ENCODE data around the gene ERH. TPM values are rescaled to one million over a fixed set of nuclear protein-coding genes. Genes with fewer than 3 reads are reported as not detected.

The ERH gene
- total RNA-seq, 2 experiments from 2014 or later: 435 to 498 TPM

GRCh38 chr14:69375722-69376121, 22.4 kb downstream of the ERH start:
- H3K4me3 ChIP-seq (ENCODE audit: low read depth, low read length, poor library complexity, severe bottlenecking): no peak overlapping the region
- no peak overlapping the region for H2AFZ ChIP-seq (ENCODE audit: low read length)
- intact Hi-C loops (cut with micrococcal nuclease; ENCODE audit: unreplicated experiment): no loop called here
- H3K4me2 ChIP-seq (ENCODE audit: low read length): no peak overlapping the region
- H3K36me3 ChIP-seq (ENCODE audit: insufficient read depth, low read length): peaks cover 73% of the 10 kb centered on the region
- POLR2A ChIA-PET: interaction anchor here (1.0 to 1.9 kb wide), 2 partner anchors 11 to 22 kb away, joined by 4 to 5 read pairs; partner anchors contain the start of genes ERH and SLC39A9
- TF ChIP-seq CTCF (conservative IDR thresholded peaks at IDR 0.05; ENCODE audit: low read length) (no peak), EZH2phosphoT487 (IDR thresholded peaks at IDR 0.05; ENCODE audit: borderline replicate concordance, low read depth, low read length) (no peak)
- H3K9me3 ChIP-seq (ENCODE audit: low read length): peaks cover 11% of the 10 kb centered on the region; the same call in 1 of the 2 replicates
- peaks cover 6% of the 10 kb centered on the region; the same call in 1 of the 2 replicates for H3K79me2 ChIP-seq (ENCODE audit: insufficient read depth, low read depth, low read length)
- H3K27ac ChIP-seq (ENCODE audit: low read depth, low read length, poor library complexity, severe bottlenecking): no peak overlapping the region
- H4K20me1 ChIP-seq (ENCODE audit: insufficient read depth, low read length): no peaks in the 10 kb centered on the region
- no peaks in the 10 kb centered on the region for H3K9me2 ChIP-seq (ENCODE audit: insufficient read depth, low read length)
- no TSS peak for BruUV-seq (replicated peaks)
- DNase-seq (ENCODE audit: low spot score): no peak
- CTCF ChIA-PET (ENCODE audit: unreplicated experiment): interaction anchor here (0.6 kb wide), 1 partner anchor 467 kb away, joined by 5 read pairs; no protein-coding TSS in a partner anchor
- H3K4me1 ChIP-seq (ENCODE audit: insufficient read depth, low read length, poor library complexity, severe bottlenecking): no peaks in the 10 kb centered on the region

GRCh38 chr14:69375182-69375581, 22.9 kb downstream of the ERH start:
- ChIA-PET POLR2A (interaction anchor here (1.9 kb wide), 1 partner anchor 23 kb away, joined by 5 read pairs; the partner anchor contains the start of genes ERH and SLC39A9), CTCF (ENCODE audit: unreplicated experiment) (interaction anchor here (0.6 kb wide), 1 partner anchor 467 kb away, joined by 5 read pairs; no protein-coding TSS in a partner anchor)
- no TSS peak for BruUV-seq (replicated peaks)
- intact Hi-C loops (cut with micrococcal nuclease; ENCODE audit: unreplicated experiment): no loop called here
- TF ChIP-seq EZH2phosphoT487 (IDR thresholded peaks at IDR 0.05; ENCODE audit: borderline replicate concordance, low read depth, low read length) (no peak), CTCF (conservative IDR thresholded peaks at IDR 0.05; ENCODE audit: low read length) (no peak)
- Histone ChIP-seq H3K36me3 (ENCODE audit: insufficient read depth, low read length) (peaks cover 67% of the 10 kb centered on the region), H4K20me1 (ENCODE audit: insufficient read depth, low read length) (no peaks in the 10 kb centered on the region), H2AFZ (ENCODE audit: low read length) (no peak overlapping the region), H3K4me1 (ENCODE audit: insufficient read depth, low read length, poor library complexity, severe bottlenecking) (no peaks in the 10 kb centered on the region), H3K79me2 (ENCODE audit: insufficient read depth, low read depth, low read length) (peaks cover 6% of the 10 kb centered on the region; the same call in 1 of the 2 replicates), H3K9me2 (ENCODE audit: insufficient read depth, low read length) (no peaks in the 10 kb centered on the region), H3K27ac (ENCODE audit: low read depth, low read length, poor library complexity, severe bottlenecking) (no peak overlapping the region), H3K4me2 (ENCODE audit: low read length) (no peak overlapping the region), H3K4me3 (ENCODE audit: low read depth, low read length, poor library complexity, severe bottlenecking) (no peak overlapping the region), H3K9me3 (ENCODE audit: low read length) (peaks cover 11% of the 10 kb centered on the region; the same call in 1 of the 2 replicates)
- no peak for DNase-seq (ENCODE audit: low spot score)

DNA sequence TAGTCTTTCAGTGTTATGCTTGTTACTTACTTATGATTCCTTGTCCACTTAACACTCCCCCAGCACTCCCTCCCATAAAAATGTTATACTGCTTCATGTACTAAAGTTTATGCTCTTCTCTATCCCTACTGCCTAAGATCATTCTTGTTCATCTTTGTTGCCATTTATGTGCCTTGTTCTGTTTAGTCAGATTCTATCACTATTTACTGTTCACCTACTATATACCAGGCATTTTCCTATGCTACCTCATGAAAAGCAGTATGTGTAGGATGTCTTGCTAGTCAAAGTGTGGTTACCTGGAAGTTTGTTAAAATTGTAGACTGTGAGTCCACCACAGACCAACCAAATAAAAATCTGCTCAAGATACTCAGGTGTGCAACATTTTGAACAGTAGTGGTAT, 23.9 kb downstream of the ERH start:
- H3K36me3 ChIP-seq (ENCODE audit: insufficient read depth, low read length): peaks cover 58% of the 10 kb centered on the region
- CTCF ChIA-PET (ENCODE audit: unreplicated experiment): no interaction called here

More for the DNA sequence above, 23.9 kb downstream of the ERH start:
- BruUV-seq (replicated peaks): no TSS peak
- Histone ChIP-seq H3K9me3 (ENCODE audit: low read length) (peaks cover 11% of the 10 kb centered on the region; the same call in 1 of the 2 replicates), H3K4me2 (ENCODE audit: low read length) (no peak overlapping the region), H4K20me1 (ENCODE audit: insufficient read depth, low read length) (no peaks in the 10 kb centered on the region), H3K79me2 (ENCODE audit: insufficient read depth, low read depth, low read length) (no peaks in the 10 kb centered on the region), H3K4me3 (ENCODE audit: low read depth, low read length, poor library complexity, severe bottlenecking) (no peak overlapping the region), H3K9me2 (ENCODE audit: insufficient read depth, low read length) (no peaks in the 10 kb centered on the region), H3K4me1 (ENCODE audit: insufficient read depth, low read length, poor library complexity, severe bottlenecking) (no peaks in the 10 kb centered on the region), H3K27ac (ENCODE audit: low read depth, low read length, poor library complexity, severe bottlenecking) (no peak overlapping the region), H2AFZ (ENCODE audit: low read length) (no peak overlapping the region)
- POLR2A ChIA-PET: no interaction called here
- TF ChIP-seq EZH2phosphoT487 (IDR thresholded peaks at IDR 0.05; ENCODE audit: borderline replicate concordance, low read depth, low read length) (no peak), CTCF (conservative IDR thresholded peaks at IDR 0.05; ENCODE audit: low read length) (no peak)
- DNase-seq (ENCODE audit: low spot score): no peak
- intact Hi-C loops (cut with micrococcal nuclease; ENCODE audit: unreplicated experiment): no loop called here

All from OCI-LY7 (cell line).